HG03175 (cell line): ENCODE measurements around the gene PLN.

ENCODE experiments used
- ATAC-seq: cut with Tn5 transposase; IDR thresholded peaks from one replicate; pipeline ENCODE4 v1.9.1; 2021; ENCODE audit warnings: mild to moderate bottlenecking, moderate library complexity; ENCODE audit not compliant: unreplicated experiment

The PLN gene

DNA sequence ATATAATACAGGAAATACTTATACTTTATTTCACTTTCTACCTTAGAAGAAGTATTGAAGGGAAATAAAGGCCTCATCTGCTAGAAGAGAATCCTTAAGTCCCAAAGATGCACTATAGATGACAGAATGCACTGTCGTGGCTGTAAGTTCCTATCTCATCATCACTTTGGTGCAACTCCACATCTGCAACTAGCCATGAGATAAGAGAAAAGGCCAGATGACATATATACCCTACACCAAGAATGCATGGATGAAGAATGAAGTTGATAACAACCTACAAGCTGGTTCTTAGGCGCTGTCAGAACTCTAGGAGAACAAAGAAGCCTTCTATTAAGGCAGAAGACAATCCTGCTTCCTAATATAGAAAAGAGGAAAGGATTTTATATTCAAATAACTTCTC is 11.6 kb upstream of the PLN start:
- no peak for ATAC-seq

DNA sequence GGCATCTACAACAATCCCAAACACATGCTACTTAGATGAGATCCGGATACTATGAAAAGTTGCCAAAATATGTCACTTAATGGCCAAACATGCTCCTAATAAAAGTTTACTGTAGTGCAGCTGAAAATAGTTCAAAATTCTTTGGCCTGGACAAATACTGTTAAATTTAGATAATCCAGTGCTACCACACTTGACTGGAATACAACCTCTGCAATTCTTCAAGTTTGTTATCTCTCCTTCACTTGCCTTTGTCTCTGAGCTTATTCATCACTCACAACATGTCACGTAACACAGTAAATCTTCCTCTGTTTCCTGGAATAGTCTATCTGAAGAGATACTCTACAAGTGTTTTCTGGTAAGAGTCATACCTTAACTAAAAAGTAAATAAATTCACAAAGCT is 10.5 kb upstream of the PLN start:
- no peak for ATAC-seq

- ATAC-seq: no peak
Measured at GRCh38 chr6:118542184-118542952, 5.7 kb upstream of the PLN start.

GRCh38 chr6:118544105-118544504 is 4.0 kb upstream of the PLN start:
- no peak for ATAC-seq

DNA sequence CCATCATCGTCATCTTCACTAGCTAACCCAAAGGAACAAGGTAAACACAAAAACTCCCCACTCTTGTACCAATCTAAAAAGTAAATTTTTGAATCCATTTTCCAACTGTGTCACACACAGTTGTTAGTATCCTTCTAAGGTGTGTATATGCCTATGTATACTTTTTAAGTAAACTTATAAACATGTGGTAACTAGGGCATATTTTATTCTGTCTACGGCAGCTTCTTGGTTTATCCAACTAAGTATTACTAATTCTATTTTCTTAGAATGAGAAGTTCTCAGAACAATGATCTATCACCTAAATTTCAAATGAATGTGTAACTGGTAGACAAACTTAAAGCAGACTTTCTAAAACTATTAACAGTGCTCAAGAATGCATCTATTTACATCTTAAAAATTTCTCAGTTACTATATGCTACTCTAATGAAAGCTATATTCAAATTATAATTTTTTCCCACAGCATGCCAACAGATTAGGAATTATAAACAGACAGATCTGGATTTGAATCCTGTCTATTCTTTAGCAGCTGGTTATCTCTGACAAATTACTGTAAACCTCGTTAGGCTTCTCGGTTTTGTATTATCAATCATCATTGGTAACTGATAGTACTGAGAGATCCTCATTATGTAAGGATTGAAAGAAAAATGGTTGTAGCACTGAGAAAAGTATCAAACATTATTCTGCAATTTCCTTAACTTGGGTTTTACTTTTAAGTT is 1.8 kb upstream of the PLN start:
- no peak for ATAC-seq

- ATAC-seq: no peak
Measured at GRCh38 chr6:118546880-118547218, 1.2 kb upstream of the PLN start.

GRCh38 chr6:118548613-118549012 is 517 bp downstream of the PLN start:
- no peak for ATAC-seq

GRCh38 chr6:118551063-118552053 is 3.3 kb downstream of the PLN start:
- peak; percentile 98 for ATAC-seq

DNA sequence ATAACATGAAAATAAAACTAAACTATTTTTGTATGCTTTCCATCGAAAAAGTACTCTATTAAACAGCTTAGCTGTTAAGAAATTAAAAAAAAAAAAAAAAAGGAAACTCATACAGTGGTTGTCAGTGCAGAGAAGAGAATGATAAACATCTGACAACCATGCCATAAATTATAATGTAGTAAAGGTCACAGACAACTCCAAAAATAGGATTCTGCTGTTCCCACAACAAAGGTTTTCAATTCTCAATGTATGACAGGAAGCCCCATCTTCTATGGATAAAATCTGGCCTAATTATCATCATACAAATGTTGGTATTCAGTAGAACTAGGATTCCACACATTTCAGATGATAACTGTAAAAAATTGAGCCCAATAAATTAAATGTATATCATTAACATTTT is 5.0 kb downstream of the PLN start:
- ATAC-seq: no peak

DNA sequence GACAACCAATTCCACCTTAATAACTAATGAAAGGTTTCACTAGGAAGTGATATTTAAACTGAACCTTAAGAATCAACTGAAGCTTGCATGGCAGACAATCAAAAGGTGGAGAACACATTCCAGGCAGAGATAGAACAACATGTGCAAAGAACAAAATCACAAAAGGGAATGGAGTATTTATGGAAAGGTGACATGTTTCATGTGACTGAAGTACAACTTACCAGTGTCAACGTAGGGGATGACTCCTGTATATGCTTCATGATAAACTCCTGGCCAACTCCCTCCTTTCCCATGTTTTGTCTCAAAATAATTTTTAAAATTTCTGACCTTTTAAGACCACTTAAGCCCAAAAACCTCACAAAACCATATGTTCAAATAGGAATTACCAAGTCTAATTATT is 6.6 kb downstream of the PLN start:
- no peak for ATAC-seq

DNA sequence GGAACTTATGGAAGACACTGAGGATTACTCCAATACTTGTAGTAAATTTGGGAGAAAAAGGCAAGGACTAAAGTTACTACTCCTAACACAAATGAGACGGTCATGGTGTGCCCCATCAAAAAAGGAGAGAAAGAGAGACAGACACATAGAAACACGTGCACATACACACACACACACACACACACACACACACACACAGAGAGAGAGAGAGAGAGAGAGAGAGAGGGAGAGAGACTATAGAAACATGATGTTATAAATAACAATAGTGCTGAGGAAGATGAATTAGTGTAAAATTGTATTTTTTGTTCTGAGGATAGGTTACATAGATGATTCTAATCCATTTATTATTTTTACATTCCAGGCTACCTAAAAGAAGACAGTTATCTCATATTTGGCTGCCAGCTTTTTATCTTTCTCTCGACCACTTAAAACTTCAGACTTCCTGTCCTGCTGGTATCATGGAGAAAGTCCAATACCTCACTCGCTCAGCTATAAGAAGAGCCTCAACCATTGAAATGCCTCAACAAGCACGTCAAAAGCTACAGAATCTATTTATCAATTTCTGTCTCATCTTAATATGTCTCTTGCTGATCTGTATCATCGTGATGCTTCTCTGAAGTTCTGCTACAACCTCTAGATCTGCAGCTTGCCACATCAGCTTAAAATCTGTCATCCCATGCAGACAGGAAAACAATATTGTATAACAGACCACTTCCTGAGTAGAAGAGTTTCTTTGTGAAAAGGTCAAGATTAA is 10.5 kb downstream of the PLN start:
- peak; percentile 66 for ATAC-seq

GRCh38 chr6:118559659-118560058 is 11.6 kb downstream of the PLN start:
- ATAC-seq: peak; percentile 84

DNA sequence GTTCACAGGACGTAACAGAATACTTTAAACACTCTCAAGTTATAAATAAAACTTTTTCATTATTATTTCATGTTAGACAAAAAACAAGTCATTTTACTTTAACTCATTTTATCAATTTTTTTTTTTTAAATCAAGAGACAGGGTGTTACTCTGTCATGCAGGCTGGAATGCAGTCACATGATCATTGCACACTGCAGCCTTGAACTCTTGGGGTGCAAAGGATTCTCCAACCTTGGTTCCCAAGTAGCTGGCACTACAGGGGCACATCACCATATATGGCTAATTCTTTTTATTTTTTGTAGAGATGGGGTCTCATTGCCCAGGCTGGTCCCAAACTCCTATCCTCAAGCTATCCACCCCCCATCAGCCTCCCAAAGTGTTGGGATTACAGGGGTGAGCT is 14.2 kb downstream of the PLN start:
- ATAC-seq: no peak

DNA sequence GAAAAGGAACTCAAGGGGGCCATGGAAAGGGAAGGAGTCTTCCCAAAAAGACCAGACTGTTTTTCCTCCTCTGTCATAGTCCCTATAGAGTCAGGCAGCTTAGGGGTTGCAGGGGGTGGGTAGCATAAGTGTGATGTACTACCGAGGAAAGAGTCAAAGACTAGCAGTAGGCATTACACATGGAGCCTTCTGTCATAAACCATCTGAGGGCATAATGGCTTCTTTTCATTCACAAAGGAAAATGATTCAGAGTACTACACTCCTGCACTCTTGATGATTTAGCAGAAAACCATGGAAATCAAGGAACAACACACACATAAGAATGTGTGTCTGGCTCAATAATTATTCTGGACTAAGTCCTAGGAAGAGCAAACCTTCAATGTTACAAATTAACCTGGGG is 14.9 kb downstream of the PLN start:
- ATAC-seq: no peak

DNA sequence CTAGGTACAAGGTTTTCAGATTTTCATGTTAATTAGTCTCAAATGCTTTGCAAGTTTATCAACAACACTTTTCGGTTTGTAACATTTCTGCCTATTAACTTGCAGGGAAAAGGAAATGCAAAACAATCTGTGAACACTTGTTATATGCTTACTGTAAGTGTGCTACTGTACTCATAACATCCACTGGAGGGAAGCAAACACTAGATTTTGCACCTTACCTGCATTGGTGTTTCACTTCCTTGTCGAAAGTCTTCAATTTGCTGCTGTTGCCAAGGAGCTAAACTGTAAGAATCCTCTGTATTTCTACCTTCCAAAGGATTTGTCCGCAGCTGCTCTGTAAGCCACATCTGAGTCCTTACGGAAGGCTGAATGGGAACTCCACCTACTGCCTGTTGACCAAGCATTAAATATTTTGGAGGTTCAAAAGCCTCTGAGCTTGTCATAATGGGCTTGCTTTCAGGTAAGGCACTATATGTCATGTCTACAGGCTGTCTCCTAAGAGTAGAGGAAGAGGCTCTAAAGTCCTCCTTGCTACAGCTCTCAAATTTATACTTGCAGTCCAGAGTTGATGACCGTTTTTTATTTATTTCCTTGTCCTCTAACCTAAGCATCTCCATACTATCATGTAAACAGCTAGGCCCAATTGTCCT is 17.3 kb downstream of the PLN start:
- ATAC-seq: peak; percentile 100

GRCh38 chr6:118567974-118568373 is 19.9 kb downstream of the PLN start:
- no peak for ATAC-seq

GRCh38 chr6:118569498-118569897 is 21.4 kb downstream of the PLN start:
- ATAC-seq: no peak

DNA sequence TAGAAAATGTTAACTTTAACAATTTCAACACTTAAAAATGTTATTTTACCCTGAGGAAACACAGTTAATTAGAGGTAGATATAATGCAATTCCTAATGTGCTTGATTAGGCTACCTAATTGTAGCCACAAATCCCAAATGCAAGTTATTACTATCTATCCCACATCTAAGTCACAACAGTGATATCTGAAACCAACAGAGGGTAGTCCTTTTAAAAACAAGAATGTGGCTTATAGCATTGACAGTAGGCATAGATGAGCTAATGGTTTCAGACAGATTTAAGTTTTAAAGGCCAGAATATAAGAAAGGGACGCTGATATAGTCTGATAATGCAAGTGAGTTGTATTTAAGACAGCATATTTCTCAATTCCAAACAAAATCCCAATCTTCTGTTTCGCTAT is 23.0 kb downstream of the PLN start:
- no peak for ATAC-seq

GRCh38 chr6:118574051-118574865 is 26.2 kb downstream of the PLN start:
- ATAC-seq: no peak
